GM20000 (cell line): ENCODE data around the gene PDZD8.

Source experiments
- DNase-seq: peaks from one replicate; pipeline ENCODE4 v3.0.0; 2012; ENCODE audit warnings: low spot score
- TF ChIP-seq, protein P1 (sequence below): IDR thresholded peaks from 2 replicates; pipeline ENCODE4 v1.5.1; 2012; ENCODE audit warnings: mild to moderate bottlenecking, control low read depth; ENCODE audit errors: extremely low read depth, missing control alignments

Gene PDZD8

GRCh38 chr10:117417196-117417595 lies 42.0 kb upstream of the PDZD8 start:
- TF ChIP-seq, protein P1, sequence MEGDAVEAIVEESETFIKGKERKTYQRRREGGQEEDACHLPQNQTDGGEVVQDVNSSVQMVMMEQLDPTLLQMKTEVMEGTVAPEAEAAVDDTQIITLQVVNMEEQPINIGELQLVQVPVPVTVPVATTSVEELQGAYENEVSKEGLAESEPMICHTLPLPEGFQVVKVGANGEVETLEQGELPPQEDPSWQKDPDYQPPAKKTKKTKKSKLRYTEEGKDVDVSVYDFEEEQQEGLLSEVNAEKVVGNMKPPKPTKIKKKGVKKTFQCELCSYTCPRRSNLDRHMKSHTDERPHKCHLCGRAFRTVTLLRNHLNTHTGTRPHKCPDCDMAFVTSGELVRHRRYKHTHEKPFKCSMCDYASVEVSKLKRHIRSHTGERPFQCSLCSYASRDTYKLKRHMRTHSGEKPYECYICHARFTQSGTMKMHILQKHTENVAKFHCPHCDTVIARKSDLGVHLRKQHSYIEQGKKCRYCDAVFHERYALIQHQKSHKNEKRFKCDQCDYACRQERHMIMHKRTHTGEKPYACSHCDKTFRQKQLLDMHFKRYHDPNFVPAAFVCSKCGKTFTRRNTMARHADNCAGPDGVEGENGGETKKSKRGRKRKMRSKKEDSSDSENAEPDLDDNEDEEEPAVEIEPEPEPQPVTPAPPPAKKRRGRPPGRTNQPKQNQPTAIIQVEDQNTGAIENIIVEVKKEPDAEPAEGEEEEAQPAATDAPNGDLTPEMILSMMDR = no peak
- no peak for DNase-seq

DNA sequence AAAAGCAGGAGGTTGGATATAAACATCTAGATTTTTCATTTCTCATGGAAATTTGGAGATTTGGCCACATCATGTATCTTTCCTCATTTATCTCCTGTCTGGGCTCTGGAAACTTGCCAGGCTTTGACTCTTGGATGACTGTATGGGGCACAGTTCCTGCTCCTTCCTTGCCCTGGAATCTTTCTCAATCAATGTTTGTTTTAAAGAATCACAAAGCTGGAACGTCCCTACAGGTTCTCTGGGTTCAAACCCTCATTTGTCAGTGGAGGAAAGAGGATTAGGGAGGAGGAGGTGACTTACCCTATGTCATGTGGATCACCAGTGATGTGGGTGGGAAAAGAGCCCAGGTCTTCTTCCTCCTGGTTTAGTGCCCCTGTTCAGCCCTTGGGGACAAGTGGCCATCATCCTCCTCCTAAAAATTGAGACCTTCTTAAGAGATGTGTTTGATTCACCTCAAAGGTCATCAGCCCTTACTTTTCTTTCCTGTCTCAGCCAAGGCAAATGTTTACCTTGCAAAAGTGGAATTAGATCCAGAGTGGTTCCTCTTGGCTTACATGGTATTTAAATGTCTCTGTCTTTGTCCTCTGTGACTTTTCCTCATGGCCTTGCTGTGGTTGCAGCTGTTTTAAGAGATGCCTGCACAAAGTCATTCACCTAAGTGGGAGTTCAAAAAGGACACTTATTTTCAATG lies 38.8 kb upstream of the PDZD8 start:
- TF ChIP-seq, protein P1 = no peak
- no peak for DNase-seq

DNA sequence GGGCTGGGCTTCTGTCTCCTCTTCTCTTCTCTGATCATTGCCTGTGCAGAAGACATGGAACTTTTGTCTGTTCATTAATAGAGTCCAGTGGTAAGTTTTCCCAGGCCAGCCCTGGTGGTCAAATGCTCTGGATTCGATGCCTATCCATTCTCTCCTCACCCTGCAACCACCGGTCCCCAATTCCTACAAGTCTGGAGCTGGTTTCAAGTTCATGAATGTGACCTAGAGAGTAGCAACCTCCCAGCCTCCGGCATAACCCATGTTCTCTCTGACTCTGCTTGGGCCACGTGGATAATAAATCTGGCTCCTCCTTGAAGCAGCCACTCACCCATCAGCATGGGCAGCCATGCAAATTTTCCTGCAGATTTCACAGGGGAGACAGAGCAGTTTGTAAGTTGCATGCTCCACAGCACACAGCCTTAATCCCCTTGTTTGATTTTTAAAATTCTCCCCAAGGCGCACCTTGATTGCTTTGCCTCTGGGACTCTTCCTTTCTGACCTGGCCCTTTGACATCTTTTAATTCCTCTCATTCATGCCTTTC lies 37.3 kb upstream of the PDZD8 start:
- no peak for DNase-seq
- TF ChIP-seq, protein P1 = no peak

DNA sequence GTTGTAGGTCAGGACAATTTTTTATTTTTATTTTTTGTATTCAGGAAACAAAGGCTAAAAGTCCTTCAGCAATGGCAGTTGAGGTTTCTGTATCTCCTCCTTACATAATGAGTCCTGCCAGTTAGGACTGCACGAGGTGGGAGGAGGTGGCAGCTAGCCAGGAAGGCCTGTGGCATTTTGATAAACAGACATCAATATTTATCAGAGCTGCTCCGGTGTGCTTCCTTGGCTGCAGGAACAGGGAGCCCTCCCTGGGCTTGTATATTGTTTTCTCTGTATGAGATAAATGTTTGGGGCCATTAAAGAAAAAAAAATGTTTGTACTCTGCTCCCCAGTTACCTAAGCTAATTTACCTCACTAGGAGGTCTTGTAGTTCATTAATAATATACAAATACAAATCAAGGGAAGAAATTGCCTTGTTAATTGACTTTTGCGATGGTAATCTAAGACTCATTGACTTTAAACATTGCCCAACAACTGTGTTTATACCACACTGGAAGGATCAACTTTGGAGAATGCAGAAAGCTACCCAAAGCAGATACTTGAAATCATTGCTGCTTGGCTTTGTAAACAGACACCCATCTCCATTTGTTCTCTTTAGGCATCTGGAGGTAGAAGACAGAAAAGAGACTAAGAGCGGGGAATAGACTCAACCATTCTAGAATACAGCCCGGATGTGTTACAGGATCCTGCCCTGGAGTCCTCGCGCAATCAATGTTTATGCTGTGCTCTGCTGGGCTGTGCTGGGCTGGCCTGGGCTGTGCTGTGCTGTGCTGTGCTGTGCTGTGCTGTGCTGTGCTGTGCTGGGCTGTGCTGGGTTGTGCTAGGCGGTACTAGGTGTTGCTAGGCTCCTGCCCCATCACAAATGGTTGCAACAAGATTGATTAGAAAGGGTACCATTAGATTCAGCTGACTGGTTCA lies 36.5 kb upstream of the PDZD8 start:
- DNase-seq = no peak
- TF ChIP-seq, protein P1 = no peak

GRCh38 chr10:117410557-117410956 lies 35.3 kb upstream of the PDZD8 start:
- TF ChIP-seq, protein P1 = no peak
- DNase-seq = no peak

DNA sequence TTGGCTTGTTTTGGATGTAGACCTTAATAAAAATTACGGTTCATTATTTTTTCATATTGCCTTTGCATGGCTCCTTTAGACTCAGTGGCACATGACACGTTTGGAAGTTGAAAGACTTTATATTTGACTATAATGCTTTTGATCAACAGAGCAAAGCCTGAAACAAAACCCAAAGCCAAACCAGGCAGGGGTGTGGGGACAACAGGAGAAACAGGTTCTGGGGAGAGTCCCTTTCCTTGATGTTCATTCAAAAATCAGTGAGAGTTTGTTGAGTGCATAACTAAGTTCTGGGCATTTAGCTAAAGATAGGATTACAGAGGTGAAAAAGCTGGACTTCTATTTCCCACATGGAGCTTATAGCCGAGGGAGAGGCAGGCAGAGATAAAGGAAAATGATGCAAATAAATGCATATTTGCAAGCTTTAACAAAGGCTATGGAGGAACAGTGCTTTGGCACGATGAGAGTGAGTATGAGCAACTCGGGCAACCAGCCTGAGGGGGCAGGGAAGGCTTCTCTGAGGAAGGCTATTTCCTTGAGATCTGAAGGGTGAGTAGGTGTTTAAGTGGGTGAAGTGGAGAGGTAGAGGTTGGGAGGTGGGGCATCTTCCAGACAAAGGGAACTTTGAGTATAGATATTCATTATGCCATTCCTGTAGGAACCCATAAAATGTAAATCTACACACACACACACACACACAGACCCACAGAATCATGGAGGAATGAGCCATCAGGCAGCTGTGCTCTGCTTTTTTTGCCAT lies 34.5 kb upstream of the PDZD8 start:
- DNase-seq = no peak
- TF ChIP-seq, protein P1 = no peak
